BLaER1 treated with 17β-estradiol and CSF1 and Interleukin-3, amounts not matched to agents 10 nM and 100 nM (cell line): ENCODE data around the gene CMTM6.
"Not testable (repeated sequence)": the region's sequence is repeated elsewhere in the genome, so short reads cannot be mapped to it uniquely, and the experiment has no call there.

Source experiments
- H3K27ac ChIP-seq, 11 experiments: shearing (Covaris generic); formaldehyde crosslinking; 2 replicates each; pipeline ENCODE4 v1.8.1; 2022
- H3K27me3 ChIP-seq, 11 experiments: shearing (Covaris generic); formaldehyde crosslinking; 2 replicates each; pipeline ENCODE4 v1.8.1; 2022
- H3K36me3 ChIP-seq, 11 experiments: shearing (Covaris generic); formaldehyde crosslinking; 2 replicates each; pipeline ENCODE4 v1.8.1; 2022
- H3K4me1 ChIP-seq, 10 experiments: shearing (Covaris generic); formaldehyde crosslinking; 2 replicates each; pipeline ENCODE4 v1.8.1; 2022
- H3K4me2 ChIP-seq, 11 experiments: shearing (Covaris generic); formaldehyde crosslinking; 2 replicates each; pipeline ENCODE4 v1.8.1; 2022
- H3K4me3 ChIP-seq, 10 experiments: shearing (Covaris generic); formaldehyde crosslinking; 2 replicates each; pipeline ENCODE4 v1.8.1; 2022
- H3K9ac ChIP-seq, 11 experiments: shearing (Covaris generic); formaldehyde crosslinking; 2 replicates each; pipeline ENCODE4 v1.8.1; 2022
- H3K9me3 ChIP-seq, 11 experiments: shearing (Covaris generic); formaldehyde crosslinking; replicated peaks in 1 of 11; 2 replicates each; pipeline ENCODE4 v1.8.1; 2022
- H4K20me1 ChIP-seq, 11 experiments: shearing (Covaris generic); formaldehyde crosslinking; 2 replicates each; pipeline ENCODE4 v1.8.1; 2022
- Cebpa-rat ChIP-seq, 11 experiments: shearing (Covaris generic); IDR thresholded peaks; 2 replicates each; pipeline ENCODE4 v1.8.1; 2022

The CMTM6 gene

DNA sequence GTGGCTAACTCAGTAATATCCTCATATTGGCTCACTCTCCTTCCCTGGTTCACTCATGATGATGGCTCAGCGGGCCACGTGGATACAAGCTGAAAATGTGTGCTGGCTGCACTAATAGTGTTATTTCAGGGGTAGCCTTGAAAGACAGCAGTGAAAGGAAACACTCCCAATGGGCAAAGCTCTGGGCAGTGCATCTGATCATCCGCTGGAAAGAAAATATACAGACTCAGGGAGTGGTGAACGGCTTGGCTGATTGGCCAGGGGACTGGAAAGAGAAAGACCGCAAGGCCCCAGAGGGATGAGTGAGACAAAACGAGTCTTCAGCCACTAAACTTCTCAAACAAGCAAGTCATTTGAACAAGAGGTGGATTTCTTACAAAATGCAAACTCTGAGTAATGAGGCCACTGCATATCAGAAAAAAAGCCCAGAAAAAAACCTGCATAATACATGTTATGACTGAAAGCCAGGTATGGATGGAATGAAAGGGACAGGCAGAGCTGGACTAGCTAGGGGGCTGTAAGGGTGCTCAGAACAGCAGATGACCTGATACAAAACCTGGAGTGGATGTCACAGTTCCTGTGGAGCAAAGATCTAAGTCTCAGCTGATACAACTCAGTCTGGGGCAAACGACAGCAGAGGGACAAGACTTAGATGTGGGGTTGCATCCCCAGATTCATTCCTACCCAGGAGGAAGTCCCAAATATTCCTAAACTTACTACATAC is 33.3 kb downstream of the CMTM6 start:
- Histone ChIP-seq H3K4me2 (peak overlapping the region in 10 of 11 experiments; percentile 79 to 96 (median 92); a peak in 17 of 22 replicates), H3K4me1 (peaks cover 52 to 77% (median 63%) of the 10 kb centered on the region in 10 experiments), H3K36me3 (peaks cover 31 to 59% (median 41%) of the 10 kb centered on the region in 11 experiments), H3K27me3 (no peaks in the 10 kb centered on the region), H3K27ac (peak overlapping the region in 2 of 11 experiments; percentile 25 to 66; a peak in 2 of 22 replicates), H3K4me3 (no peak overlapping the region), H3K9me3 (peaks cover 0 to 19% (median 12%) of the 10 kb centered on the region in 11 experiments; a peak in 9 of 22 replicates), H3K9ac (peak overlapping the region in 4 of 11 experiments; percentile 24 to 68 (median 54); a peak in 2 of 22 replicates), H4K20me1 (peaks cover 4 to 55% (median 38%) of the 10 kb centered on the region in 11 experiments; a peak in 20 of 22 replicates)
- no peak for TF ChIP-seq Cebpa-rat (IDR thresholded peaks at IDR 0.05)

DNA sequence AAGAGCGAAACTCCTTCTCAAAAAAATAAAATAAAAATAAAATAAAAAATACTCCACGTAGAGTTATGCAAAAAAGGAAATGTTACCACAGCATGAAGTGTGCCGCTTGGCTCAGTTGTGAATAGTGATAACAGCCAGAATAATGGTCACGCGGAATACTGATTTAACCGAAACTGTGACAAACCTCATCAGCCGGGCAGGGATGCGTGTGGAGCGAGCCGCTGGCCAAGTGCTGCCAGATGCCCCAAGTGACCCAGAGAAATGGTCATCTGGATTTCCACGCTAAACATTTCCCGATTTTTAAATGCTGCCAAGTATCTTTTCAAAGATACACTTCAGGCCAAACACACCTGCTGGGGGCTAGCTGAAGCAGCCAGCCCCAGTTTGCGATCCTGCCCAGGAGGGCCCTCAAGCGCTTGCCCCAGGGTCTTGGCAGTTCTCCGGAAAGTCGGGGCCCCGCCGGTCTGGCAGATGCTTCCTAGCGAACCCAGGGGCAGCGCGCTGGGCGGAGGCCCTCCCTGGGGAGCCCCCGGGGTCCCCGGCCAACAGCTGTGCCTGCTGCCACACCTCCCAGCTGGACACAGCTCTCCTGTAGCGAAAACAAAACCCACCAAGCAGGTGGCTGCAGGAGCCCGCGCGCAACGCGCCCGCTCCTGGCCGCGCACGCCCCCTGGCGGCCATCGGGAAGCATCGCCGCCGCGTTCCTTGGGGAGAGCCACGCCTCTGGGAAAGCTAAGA is 35.1 kb downstream of the CMTM6 start:
- peak overlapping the region; percentile 79 to 96 (median 92) for H3K4me2 ChIP-seq

DNA sequence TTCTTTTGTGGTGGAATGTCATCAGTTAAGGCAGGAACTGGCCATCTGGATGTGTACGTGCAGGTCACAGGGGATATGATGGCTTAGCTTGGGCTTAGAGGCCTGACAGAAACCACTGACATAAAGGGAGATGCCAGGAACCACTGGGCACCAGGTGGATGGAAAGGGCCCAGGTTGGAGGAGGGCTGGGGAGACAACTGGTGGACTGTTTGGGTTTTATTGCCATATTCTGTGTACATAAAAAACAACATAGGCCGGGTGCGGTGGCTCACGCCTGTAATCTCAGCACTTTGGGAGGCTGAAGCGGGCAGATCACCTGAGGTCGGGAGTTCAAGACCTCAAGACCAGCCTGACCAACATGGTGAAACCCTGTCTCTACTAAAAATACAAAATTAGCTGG is 35.8 kb downstream of the CMTM6 start:
- H3K27ac ChIP-seq, result peak overlapping the region in 2 of 11 experiments; percentile 66 to 69; a peak in 3 of 22 replicates
- peak overlapping the region in 3 of 11 experiments; percentile 61 to 70 (median 68); a peak in 3 of 22 replicates for H3K9ac ChIP-seq
- H3K4me1 ChIP-seq, result peaks cover 52 to 69% (median 55%) of the 10 kb centered on the region in 10 experiments
- not testable (repeated sequence) for H3K27me3 ChIP-seq, H3K9me3 ChIP-seq, H3K4me3 ChIP-seq
- peaks cover 4 to 51% (median 36%) of the 10 kb centered on the region in 11 experiments; a peak in 20 of 22 replicates for H4K20me1 ChIP-seq
- H3K36me3 ChIP-seq, result peaks cover 9 to 34% (median 19%) of the 10 kb centered on the region in 11 experiments; a peak in 19 of 22 replicates
- peak overlapping the region; percentile 79 to 96 (median 92) for H3K4me2 ChIP-seq

More for the DNA sequence above, 35.1 kb downstream of the CMTM6 start:
- Histone ChIP-seq H3K27ac (peak overlapping the region in 9 of 11 experiments; percentile 19 to 69 (median 47); a peak in 17 of 22 replicates), H3K4me1 (peaks cover 52 to 63% (median 59%) of the 10 kb centered on the region in 10 experiments), H3K4me3 (peak overlapping the region; percentile 30 to 63 (median 47)), H3K9ac (peak overlapping the region; percentile 35 to 70 (median 62); a peak in 20 of 22 replicates), H3K36me3 (peaks cover 16 to 41% (median 26%) of the 10 kb centered on the region in 11 experiments; a peak in 21 of 22 replicates), H4K20me1 (peaks cover 4 to 51% (median 38%) of the 10 kb centered on the region in 11 experiments; a peak in 20 of 22 replicates), H3K27me3 (no peaks in the 10 kb centered on the region), H3K9me3 (peaks cover 0 to 10% (median 5%) of the 10 kb centered on the region in 11 experiments; a peak in 8 of 22 replicates)
- TF ChIP-seq Cebpa-rat (IDR thresholded peaks at IDR 0.05), result no peak

DNA sequence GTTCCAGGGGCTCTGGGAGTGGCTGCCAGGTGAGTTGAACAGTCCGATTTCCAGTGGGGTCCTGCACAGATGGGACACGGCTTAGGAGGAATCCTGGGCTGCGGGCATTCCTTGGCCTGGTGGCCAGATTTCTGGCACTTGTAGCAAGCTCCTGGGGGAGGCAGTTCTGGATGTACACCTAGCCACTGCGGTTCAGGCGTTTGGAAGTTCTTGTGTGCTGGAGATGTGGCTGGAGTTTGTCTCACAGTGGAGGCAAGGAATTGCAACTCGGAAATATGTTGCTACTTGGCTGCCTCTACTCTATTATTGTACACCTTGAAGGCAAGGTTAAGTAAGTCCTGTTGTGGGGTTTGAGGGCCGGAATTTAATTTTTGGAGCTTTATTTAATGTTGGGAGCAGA is 37.9 kb downstream of the CMTM6 start:
- not testable (repeated sequence) for H3K4me3 ChIP-seq, H3K27me3 ChIP-seq, H3K9ac ChIP-seq, H3K4me2 ChIP-seq, H3K27ac ChIP-seq, H3K9me3 ChIP-seq
- H4K20me1 ChIP-seq, result peaks cover 4 to 39% (median 33%) of the 10 kb centered on the region in 11 experiments; a peak in 20 of 22 replicates
- peaks cover 41 to 70% (median 54%) of the 10 kb centered on the region in 10 experiments for H3K4me1 ChIP-seq
- H3K36me3 ChIP-seq, result peaks cover 0 to 13% (median 8%) of the 10 kb centered on the region in 11 experiments; a peak in 12 of 22 replicates

DNA sequence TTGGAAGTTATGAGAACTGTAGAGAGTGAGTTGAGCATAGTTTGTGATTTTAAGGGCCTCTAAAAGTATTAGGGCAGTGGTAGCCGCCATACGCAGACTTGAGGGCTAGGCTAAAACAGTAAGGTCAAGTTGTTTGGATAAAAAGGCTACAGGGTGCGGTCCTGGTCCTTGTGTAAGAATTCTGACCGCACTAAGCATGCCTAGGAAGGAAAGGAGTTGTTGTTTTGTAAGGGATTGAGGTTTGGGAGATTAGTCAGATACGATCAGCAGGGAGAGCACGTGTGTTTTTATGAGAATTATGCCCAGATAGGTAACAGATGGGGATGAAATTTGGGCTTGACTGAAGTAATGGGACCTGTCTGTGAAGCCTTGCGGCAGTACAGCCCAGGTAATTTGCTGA is 39.2 kb downstream of the CMTM6 start:
- H3K4me1 ChIP-seq, result peaks cover 41 to 70% (median 54%) of the 10 kb centered on the region in 10 experiments
- peaks cover 0 to 29% (median 21%) of the 10 kb centered on the region in 11 experiments; a peak in 17 of 22 replicates for H4K20me1 ChIP-seq
- not testable (repeated sequence) for H3K27ac ChIP-seq, H3K4me2 ChIP-seq, H3K9ac ChIP-seq, H3K27me3 ChIP-seq, H3K9me3 ChIP-seq, H3K4me3 ChIP-seq, H3K36me3 ChIP-seq

DNA sequence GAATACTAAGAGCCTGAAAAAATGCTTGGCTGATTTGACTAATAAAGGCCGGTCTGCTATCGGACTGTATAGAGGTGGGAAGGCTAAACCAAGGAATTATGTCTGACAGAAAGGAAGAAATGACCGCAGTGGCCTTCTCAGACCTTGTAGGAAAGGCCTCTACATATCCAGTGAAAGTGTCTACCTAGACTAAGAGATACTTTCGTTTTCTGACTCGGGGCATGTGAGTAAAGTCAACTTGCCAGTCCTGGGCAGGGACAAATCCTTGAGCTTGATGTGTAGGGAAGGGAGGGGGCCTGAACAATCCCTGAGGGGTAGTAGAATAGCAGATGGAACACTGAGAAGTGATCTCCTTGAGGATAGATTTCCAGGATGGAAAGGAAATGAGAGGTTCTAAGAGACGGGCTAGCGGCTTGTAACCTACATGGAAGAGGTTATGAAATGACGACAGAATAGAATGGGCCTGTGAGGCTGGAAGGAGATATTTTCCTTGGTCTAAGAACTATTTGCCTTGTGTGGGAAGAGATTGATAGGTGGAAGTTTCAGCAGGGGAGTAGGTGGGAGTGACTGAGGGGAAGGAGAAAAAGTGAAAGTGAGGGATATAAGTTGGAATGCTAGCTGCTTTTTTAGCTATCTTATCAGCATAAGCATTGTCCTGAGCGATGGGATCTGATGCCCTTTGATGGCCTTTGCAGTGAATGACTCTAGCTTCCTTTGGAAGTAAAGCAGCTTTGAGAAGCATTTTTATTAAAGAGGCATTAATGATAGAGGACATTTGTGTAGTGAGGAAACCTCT is 40.3 kb downstream of the CMTM6 start:
- not testable (repeated sequence) for H3K9me3 ChIP-seq, H3K27me3 ChIP-seq, H3K9ac ChIP-seq, H3K36me3 ChIP-seq, H3K4me3 ChIP-seq, H3K27ac ChIP-seq
- peaks cover 41 to 70% (median 54%) of the 10 kb centered on the region in 10 experiments for H3K4me1 ChIP-seq
- peaks cover 0 to 18% (median 11%) of the 10 kb centered on the region in 11 experiments; a peak in 15 of 22 replicates for H4K20me1 ChIP-seq
- H3K4me2 ChIP-seq, result peak overlapping the region in 3 of 11 experiments; percentile 12 to 37 (median 21); a peak in 2 of 22 replicates

DNA sequence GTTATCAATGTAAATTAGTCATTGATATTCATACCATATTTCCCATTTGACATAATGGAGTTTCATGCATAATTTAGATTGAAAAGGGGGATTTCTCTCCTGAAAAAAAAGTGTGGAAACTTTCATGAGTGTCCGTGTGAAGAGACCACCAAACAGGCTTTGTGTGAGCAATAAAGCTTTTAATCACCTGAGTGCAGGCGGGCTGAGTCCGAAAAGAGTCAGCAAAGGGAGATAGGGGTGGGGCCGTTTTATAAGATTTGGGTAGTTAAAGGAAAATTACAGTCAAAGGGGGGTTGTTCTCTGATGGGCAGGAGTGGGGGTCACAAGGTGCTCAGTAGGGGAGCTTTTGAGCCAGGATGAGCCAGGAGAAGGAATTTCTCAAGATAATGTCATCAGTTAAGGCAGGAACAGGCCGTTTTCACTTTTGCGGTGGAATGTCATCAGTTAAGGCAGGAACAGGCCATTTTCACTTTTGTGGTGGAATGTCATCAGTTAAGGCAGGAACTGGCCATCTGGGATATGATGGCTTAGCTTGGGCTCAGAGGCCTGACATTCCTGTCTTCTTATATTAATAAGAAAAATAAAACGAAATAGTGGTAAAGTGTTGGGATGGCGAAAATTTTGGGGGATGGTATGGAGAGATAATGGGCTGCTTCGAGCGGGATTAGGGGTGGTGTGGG is 41.7 kb downstream of the CMTM6 start:
- H3K27me3 ChIP-seq, H3K9me3 ChIP-seq, H3K4me3 ChIP-seq: not testable (repeated sequence)
- H3K27ac ChIP-seq, result peak overlapping the region in 6 of 11 experiments; percentile 7 to 78 (median 56); a peak in 5 of 22 replicates
- H3K9ac ChIP-seq, result peak overlapping the region in 4 of 11 experiments; percentile 24 to 65 (median 30); a peak in 4 of 22 replicates
- H3K4me2 ChIP-seq, result peak overlapping the region in 10 of 11 experiments; percentile 65 to 93 (median 84); a peak in 19 of 22 replicates
- H4K20me1 ChIP-seq, result peaks cover 0 to 22% (median 9%) of the 10 kb centered on the region in 11 experiments; a peak in 9 of 22 replicates
- H3K36me3 ChIP-seq, result peaks cover 0 to 16% (median 9%) of the 10 kb centered on the region in 11 experiments; a peak in 14 of 22 replicates
- H3K4me1 ChIP-seq, result peaks cover 40 to 72% (median 60%) of the 10 kb centered on the region in 10 experiments
